OCI-LY3 (cell line): ENCODE measurements around the gene CRB2.

Source experiments
- EZH2phosphoT487 ChIP-seq: fragments of 200-600 bp; shearing (Covaris generic); IDR thresholded peaks from 2 replicates; pipeline ENCODE4 v1.6.1; 2018; ENCODE audit warnings: antibody characterized with exemption, mixed run types, low read depth
- TF ChIP-seq, protein P1 (sequence below): fragments of 200-600, 300-600 bp; sonication (generic); IDR thresholded peaks from 2 replicates; pipeline ENCODE4 v1.5.1; 2014; ENCODE audit warnings: antibody characterized with exemption, low read length, low read depth

DNA sequence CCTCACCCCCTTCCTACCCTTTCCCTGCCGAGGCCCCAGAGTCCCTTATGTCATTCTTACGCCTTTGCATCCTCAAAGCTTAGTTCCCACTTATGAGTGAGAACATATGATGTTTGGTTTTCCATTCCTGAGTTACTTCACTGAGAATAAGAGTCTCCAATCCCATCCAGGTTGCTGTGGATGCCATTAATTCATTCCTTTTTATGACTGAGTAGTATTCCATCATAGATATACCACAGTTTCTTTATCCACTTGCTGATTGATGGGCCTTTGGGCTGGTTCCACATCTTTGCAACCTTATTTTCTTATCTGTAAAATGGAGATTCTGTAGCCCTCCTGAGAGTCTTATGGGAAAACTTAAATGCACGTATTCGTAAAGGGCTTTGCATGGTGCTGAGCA is 36.8 kb downstream of the CRB2 start:
- TF ChIP-seq, protein P1, sequence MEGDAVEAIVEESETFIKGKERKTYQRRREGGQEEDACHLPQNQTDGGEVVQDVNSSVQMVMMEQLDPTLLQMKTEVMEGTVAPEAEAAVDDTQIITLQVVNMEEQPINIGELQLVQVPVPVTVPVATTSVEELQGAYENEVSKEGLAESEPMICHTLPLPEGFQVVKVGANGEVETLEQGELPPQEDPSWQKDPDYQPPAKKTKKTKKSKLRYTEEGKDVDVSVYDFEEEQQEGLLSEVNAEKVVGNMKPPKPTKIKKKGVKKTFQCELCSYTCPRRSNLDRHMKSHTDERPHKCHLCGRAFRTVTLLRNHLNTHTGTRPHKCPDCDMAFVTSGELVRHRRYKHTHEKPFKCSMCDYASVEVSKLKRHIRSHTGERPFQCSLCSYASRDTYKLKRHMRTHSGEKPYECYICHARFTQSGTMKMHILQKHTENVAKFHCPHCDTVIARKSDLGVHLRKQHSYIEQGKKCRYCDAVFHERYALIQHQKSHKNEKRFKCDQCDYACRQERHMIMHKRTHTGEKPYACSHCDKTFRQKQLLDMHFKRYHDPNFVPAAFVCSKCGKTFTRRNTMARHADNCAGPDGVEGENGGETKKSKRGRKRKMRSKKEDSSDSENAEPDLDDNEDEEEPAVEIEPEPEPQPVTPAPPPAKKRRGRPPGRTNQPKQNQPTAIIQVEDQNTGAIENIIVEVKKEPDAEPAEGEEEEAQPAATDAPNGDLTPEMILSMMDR = no peak
- TF ChIP-seq EZH2phosphoT487 = no peak
